Keratinocyte (primary cell): ENCODE results near the gene MIR17HG. TPM values are rescaled to one million over a fixed set of nuclear protein-coding genes. Genes with fewer than 3 reads are reported as not detected.

Experiments used
- DNase-seq: peaks from one replicate; pipeline ENCODE4 v3.0.0-alpha.2; 2011; ENCODE audit warnings: low read depth, missing footprints, low spot score
- FAIRE-seq: peaks from 2 replicates; lab custom pipeline; 2011; peaks lifted over from hg19 to GRCh38; lab: Jason Lieb, UNC
- H2AFZ ChIP-seq: 2 replicates; pipeline ENCODE4 v1.6.0; 2012; ENCODE audit warnings: low read length, control low read depth, inconsistent platforms; ENCODE audit not compliant: control insufficient read depth
- H3K27ac ChIP-seq: 2 replicates; pipeline ENCODE4 v1.5.1; 2011; ENCODE audit warnings: low read length; ENCODE audit not compliant: control insufficient read depth, insufficient read depth
- H3K27me3 ChIP-seq: 3 replicates; pipeline ENCODE4 v1.6.0; 2011; ENCODE audit warnings: low read length; ENCODE audit not compliant: control insufficient read depth, insufficient read depth; ENCODE audit errors: extremely low read depth
- H3K36me3 ChIP-seq, 2 experiments: 2 replicates in 1 of 2; 3 replicates in 1 of 2; pipeline ENCODE4 v1.5.1; 2011; ENCODE audit warnings: low read length in 2 of 2, mild to moderate bottlenecking in 1 of 2; ENCODE audit not compliant: control insufficient read depth in 2 of 2, insufficient read depth in 2 of 2; ENCODE audit errors: extremely low read depth in 1 of 2
- H3K4me1 ChIP-seq: 3 replicates; pipeline ENCODE4 v1.5.1; 2011; ENCODE audit warnings: low read length; ENCODE audit not compliant: control insufficient read depth, insufficient read depth; ENCODE audit errors: extremely low read depth
- H3K4me2 ChIP-seq: 3 replicates; pipeline ENCODE4 v1.6.0; 2011; ENCODE audit warnings: low read depth, low read length; ENCODE audit not compliant: control insufficient read depth, insufficient read depth; ENCODE audit errors: extremely low read depth
- H3K4me3 ChIP-seq, 3 experiments: fragments of 200-600 bp in 1 of 3; sonication (generic) in 1 of 3; 2 replicates in 2 of 3; 3 replicates in 1 of 3; pipeline ENCODE4 v1.5.1; 2011 to 2016; ENCODE audit warnings: low read length in 3 of 3, mild to moderate bottlenecking in 3 of 3, control low read depth in 2 of 3, inconsistent platforms in 1 of 3, low read depth in 1 of 3, mixed read lengths in 1 of 3, mixed run types in 1 of 3, moderate library complexity in 1 of 3; ENCODE audit not compliant: control insufficient read depth in 2 of 3, insufficient read depth in 2 of 3; ENCODE audit errors: extremely low read depth in 1 of 3
- H3K79me2 ChIP-seq: 2 replicates; pipeline ENCODE4 v1.6.0; 2012; ENCODE audit warnings: low read length; ENCODE audit not compliant: control insufficient read depth, insufficient read depth
- H3K9ac ChIP-seq: 3 replicates; pipeline ENCODE4 v1.6.0; 2011; ENCODE audit warnings: low read length; ENCODE audit not compliant: control insufficient read depth, insufficient read depth; ENCODE audit errors: extremely low read depth
- H3K9me1 ChIP-seq: 3 replicates; pipeline ENCODE4 v1.6.0; 2011; ENCODE audit warnings: low read length; ENCODE audit not compliant: control insufficient read depth, insufficient read depth; ENCODE audit errors: extremely low read depth
- H3K9me3 ChIP-seq: 2 replicates; pipeline ENCODE4 v1.5.1; 2012; ENCODE audit warnings: low read depth, low read length; ENCODE audit not compliant: control insufficient read depth
- H4K20me1 ChIP-seq: 3 replicates; pipeline ENCODE4 v1.6.0; 2011; ENCODE audit warnings: low read length; ENCODE audit not compliant: control insufficient read depth, insufficient read depth; ENCODE audit errors: extremely low read depth
- EZH2 ChIP-seq: IDR thresholded peaks from one replicate; pipeline ENCODE4 v1.6.1; 2012; ENCODE audit warnings: inconsistent platforms, mild to moderate bottlenecking, low read length, moderate library complexity
- dilution Hi-C: fragments of 300-500 bp; cut with MboI; formaldehyde crosslinking; loops from one replicate; pipeline ENCODE4 v1.7.0; 2020; ENCODE audit warnings: low sequenced_read_pairs; ENCODE audit not compliant: extremely low pct_ligation_motif_present
- polyA plus RNA-seq, 5 experiments: library from polyadenylated mRNA; depleted of rRNA in 3 of 5; stranded (reverse) in 3 of 5; stranded (forward) in 1 of 5; unstranded in 1 of 5; fragments of >200 nt; gene quantifications; 1 replicate in 1 of 5; 2 replicates in 3 of 5; 3 replicates in 1 of 5; pipeline versions ENCODE4 v1.2.1 to v1.2.3, GENCODE V29; 2011 to 2012; ENCODE audit warnings: missing spikeins in 2 of 5, low read depth in 1 of 5, low replicate concordance in 1 of 5
- TF ChIP-seq, protein P1 (sequence below), 3 experiments: IDR thresholded peaks in 1 of 3; conservative IDR thresholded peaks in 1 of 3; optimal IDR thresholded peaks in 1 of 3; 2 replicates in 2 of 3; 3 replicates in 1 of 3; pipeline versions ENCODE3 to v1.5.1; 2011; ENCODE audit warnings: low read length in 3 of 3, mild to moderate bottlenecking in 3 of 3, moderate library complexity in 2 of 3, control low read depth in 1 of 3, inconsistent platforms in 1 of 3; ENCODE audit not compliant: insufficient read depth in 2 of 3; ENCODE audit errors: extremely low read depth in 1 of 3

MIR17HG gene
- polyA plus RNA-seq, 1 donor (not counting 4 experiments of a cell fraction or from before 2014, with no cell fraction given), result 2.9 TPM

DNA sequence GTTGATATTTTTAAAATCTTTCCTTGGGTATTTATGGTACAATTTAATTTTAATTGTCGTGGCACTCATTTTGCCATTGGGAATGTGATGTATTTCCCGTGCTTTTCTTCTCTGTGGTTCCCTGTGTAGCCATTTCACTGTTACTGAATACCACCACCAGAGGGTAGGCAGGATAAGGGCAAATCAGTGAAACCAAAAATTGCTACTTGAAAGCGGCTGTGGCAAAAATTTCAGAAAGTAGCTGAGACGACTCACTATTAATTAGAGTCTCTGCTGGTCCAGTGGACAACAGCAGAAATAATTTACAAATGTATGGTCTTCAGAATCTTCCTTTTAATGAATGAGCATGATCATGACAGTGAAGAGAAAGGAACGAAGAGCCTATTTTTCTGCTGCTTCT, 34.4 kb upstream of the MIR17HG start:
- FAIRE-seq, result no peak
- dilution Hi-C loops, result no loop called here
- no peaks in the 10 kb centered on the region for H3K79me2 ChIP-seq

DNA sequence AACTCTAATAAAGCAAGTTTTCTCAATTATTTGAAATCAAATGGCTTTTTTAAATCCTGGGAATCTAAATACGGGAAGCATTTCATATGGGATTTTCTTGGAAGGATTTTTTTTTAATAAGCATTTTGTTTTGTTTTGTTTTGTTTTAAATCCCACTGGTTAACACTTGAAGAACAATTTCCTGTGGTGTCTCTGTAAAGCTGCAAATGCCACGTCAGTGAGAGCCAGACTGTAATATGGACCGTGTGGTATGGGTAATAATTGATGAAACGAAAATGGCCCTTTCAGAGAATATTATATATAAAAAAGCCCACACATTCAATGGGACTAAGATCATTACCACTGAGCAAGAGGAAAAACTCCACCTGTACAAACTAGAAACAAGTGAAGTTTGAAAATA, 33.9 kb upstream of the MIR17HG start:
- no peaks in the 10 kb centered on the region for H3K27me3 ChIP-seq

More for the DNA sequence above, 34.4 kb upstream of the MIR17HG start:
- Histone ChIP-seq H3K27ac (no peak overlapping the region), H3K9me1 (no peaks in the 10 kb centered on the region), H3K4me1 (no peaks in the 10 kb centered on the region), H4K20me1 (no peaks in the 10 kb centered on the region), H2AFZ (no peak overlapping the region), H3K4me3 (no peak overlapping the region), H3K9me3 (no peaks in the 10 kb centered on the region), H3K36me3 (no peaks in the 10 kb centered on the region), H3K9ac (no peak overlapping the region), H3K4me2 (no peak overlapping the region), H3K27me3 (no peaks in the 10 kb centered on the region)
- DNase-seq, result no peak
- TF ChIP-seq EZH2, result no peak
- TF ChIP-seq, protein P1, sequence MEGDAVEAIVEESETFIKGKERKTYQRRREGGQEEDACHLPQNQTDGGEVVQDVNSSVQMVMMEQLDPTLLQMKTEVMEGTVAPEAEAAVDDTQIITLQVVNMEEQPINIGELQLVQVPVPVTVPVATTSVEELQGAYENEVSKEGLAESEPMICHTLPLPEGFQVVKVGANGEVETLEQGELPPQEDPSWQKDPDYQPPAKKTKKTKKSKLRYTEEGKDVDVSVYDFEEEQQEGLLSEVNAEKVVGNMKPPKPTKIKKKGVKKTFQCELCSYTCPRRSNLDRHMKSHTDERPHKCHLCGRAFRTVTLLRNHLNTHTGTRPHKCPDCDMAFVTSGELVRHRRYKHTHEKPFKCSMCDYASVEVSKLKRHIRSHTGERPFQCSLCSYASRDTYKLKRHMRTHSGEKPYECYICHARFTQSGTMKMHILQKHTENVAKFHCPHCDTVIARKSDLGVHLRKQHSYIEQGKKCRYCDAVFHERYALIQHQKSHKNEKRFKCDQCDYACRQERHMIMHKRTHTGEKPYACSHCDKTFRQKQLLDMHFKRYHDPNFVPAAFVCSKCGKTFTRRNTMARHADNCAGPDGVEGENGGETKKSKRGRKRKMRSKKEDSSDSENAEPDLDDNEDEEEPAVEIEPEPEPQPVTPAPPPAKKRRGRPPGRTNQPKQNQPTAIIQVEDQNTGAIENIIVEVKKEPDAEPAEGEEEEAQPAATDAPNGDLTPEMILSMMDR (optimal IDR thresholded peaks at IDR 0.05 in 1 of 3, IDR thresholded peaks at IDR 0.05 in 1 of 3, conservative IDR thresholded peaks at IDR 0.05 in 1 of 3; ENCODE audit: extremely low read depth in 1 of 3, insufficient read depth in 2 of 3, low read length in 3 of 3), result peak in 1 of 3 experiments; percentile 18

More for the DNA sequence above, 33.9 kb upstream of the MIR17HG start:
- Histone ChIP-seq H3K9me3 (no peaks in the 10 kb centered on the region), H3K4me1 (no peaks in the 10 kb centered on the region), H4K20me1 (no peaks in the 10 kb centered on the region), H3K4me2 (no peak overlapping the region), H3K79me2 (no peaks in the 10 kb centered on the region), H3K9me1 (no peaks in the 10 kb centered on the region), H3K9ac (no peak overlapping the region), H3K36me3 (no peaks in the 10 kb centered on the region), H3K4me3 (no peak overlapping the region), H2AFZ (no peak overlapping the region), H3K27ac (no peak overlapping the region)
- DNase-seq (no peak), FAIRE-seq (no peak)
- dilution Hi-C loops, result no loop called here
- no peak for TF ChIP-seq EZH2
- TF ChIP-seq, protein P1 (optimal IDR thresholded peaks at IDR 0.05 in 1 of 3, IDR thresholded peaks at IDR 0.05 in 1 of 3, conservative IDR thresholded peaks at IDR 0.05 in 1 of 3; ENCODE audit: extremely low read depth in 1 of 3, insufficient read depth in 2 of 3, low read length in 3 of 3), result no peak
